ENCODE data around the gene RXRA.

The RXRA gene

GRCh38 chr9:134457321-134458206, 131.3 kb downstream of the RXRA start:
- no peak for DNase-seq

GRCh38 chr9:134458207-134459108, 132.2 kb downstream of the RXRA start:
- DNase-seq = no peak

- peak; percentile 92 for DNase-seq
Measured at GRCh38 chr9:134459164-134459563, 132.9 kb downstream of the RXRA start.

DNA sequence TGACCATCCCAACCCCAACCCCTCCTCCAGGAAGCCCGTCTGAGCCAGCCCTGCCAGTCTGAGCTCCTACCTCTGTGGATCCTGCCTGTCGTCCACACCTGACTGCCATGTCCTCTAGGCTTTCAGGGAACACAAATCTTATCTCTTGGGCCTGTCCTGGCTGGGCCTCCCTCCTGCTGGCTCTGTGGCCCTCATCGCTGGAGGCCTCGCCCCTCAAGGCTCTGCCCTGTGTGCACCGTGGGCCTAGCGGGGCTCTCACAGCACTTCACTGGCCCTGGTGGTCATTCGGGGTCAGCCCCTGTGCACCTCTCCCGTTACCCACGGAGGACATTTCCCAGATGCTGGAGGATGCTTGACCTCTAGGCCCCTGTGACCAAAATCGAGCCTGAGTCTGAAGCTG, 133.3 kb downstream of the RXRA start:
- DNase-seq = no peak

DNA sequence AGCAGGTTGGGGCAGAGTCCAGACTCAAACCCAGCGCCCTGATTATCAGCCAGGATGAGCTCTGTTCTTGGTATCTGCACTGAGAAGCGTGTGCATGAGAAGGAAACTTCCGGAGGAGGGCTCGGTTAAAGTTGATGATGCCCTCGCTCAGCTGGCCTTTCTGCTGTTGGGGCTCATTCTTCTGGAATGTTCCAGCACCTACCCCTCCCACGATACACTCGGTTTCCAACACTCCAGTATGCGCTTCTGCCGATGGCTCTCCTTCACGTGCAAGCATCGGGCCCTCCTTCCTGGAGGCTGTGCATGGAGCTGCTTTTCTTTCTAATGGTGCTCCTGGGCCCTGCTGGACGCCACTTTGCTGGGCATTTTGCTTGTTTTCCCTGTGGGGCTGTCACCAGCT, 134.0 kb downstream of the RXRA start:
- DNase-seq = no peak

DNA sequence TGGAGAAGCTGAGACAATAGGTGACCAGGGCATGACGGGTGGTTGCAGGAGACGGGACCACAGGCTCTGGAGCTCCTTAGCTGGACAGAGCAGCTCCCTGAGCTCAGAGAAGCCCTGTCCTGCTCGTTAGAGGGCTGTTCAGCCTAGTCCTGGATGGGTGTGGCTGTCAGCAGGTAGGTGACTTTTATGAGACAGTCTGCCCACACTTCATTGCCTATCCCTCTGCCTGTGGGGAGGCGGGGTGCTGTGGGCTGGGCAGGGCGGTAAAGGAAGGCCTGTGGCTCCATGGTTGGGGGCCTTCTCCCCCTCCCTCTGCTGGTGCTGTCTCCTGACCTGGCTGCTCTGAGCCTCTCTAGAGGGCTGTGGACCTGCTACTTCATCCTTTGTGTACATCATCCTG, 134.6 kb downstream of the RXRA start:
- no peak for DNase-seq

DNA sequence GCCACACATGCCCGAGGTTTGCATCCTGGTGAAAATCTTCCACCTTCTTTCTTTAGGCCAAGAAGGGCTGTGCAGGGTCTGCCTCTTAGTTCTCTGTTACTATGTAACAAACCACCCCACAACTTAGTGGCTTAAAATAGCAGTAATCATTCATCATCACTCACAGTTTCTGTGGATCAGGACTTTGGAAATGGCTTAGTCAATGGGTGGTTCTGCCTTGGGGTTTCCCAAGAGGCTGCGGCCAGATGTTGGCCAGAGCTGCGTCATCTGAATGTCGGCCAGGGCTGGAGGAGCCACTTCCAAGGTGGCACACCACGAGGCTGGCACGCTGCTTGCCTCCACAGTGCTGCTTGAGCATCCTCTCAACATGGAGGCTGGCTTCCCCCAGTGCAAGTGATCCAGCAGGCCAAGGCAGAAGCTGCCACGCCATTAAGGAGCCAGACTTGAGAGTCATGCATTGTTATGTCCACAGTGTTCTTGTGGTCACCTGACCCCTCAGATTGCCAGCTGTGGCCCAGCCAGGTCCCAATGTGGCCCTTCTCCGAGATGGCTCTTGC, 135.2 kb downstream of the RXRA start:
- peak; percentile 29 for DNase-seq

- no peak for DNase-seq
Measured at GRCh38 chr9:134462318-134462717, 136.1 kb downstream of the RXRA start.

- no peak for DNase-seq
Measured at GRCh38 chr9:134463280-134463679, 137.0 kb downstream of the RXRA start.

DNA sequence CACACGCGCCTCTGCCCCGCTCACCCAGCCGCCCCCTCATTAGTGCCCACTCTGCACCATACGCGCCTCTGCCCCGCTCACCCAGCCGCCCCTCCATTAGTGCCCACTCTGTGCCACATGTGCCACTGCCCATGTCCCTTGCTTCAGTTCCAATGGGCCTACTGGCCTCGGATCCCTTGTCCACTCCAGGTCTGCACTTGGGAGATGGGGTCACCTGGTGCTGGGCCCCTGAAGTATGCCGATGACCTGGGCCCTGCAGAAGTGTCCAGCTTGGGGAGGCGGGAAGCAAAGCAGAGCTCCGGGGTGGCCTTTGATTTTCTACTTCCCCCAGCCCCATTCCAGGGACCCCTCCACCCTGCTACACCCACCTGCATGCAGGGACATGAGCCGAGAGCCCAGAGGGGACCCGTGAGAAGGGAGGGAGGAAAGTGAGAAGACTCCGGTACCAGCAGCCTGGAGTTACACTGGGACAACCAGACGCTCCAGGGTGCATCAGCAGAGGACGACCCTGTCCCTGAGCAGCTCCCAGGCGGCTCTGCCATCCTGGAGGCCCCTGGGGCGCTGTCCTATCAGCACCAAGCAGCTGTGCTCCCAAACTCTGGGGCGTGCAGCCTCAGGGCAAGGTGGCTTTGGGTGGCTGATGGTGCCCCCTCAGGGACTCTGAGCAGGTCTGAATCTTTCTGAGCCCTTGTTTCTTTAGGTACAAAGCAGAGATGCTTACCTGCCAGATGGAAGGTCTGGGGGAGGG, 140.8 kb downstream of the RXRA start:
- no peak for DNase-seq

GRCh38 chr9:134468358-134468757, 142.1 kb downstream of the RXRA start:
- DNase-seq = no peak

GRCh38 chr9:134469041-134469875, 143.0 kb downstream of the RXRA start:
- no peak for DNase-seq

GRCh38 chr9:134472256-134472655, 146.0 kb downstream of the RXRA start:
- no peak for DNase-seq

DNA sequence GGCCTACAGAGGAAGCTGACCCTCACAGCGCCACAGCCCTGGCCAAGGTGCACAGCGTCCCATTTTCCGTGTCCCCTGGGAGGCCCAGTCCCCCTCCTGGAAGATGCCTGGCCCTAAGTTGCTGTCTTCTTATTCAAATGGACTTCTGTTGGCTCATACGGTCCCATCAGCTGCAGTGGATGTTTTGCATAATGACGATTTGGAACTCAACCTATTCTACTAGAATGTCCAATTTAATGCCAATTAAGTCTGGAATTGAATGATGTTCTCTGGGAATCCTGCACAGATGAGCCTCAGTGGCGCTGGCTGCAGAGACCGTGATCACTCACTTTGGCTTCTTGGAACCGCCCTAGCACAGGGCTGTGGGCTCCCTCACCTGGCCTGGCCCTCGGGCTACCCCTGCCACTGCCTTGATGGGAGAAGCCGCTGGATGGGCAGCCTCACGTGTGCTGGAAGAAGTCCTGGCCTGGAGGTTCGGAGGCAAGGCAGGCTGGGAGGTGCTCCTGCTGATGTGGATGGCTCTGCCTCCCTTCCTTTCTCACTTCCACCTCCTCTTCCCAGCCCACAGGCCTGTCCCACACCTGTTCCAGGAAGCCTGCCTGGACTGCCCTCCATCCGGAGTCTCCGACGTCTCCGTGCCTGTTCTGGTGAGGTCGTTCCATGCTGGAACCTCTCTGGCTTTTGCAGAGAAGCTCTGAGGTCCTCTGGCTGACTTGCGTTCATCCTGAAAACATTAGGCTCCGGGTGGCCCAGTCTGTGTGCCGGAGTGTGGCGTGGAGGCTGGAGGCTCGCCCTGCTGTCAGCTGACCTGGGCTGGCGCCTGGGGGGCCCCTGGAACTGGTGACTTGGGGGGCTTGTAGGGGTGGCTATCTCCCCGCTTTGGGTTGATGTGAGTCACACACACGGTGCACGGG, 147.1 kb downstream of the RXRA start:
- DNase-seq = no peak

DNA sequence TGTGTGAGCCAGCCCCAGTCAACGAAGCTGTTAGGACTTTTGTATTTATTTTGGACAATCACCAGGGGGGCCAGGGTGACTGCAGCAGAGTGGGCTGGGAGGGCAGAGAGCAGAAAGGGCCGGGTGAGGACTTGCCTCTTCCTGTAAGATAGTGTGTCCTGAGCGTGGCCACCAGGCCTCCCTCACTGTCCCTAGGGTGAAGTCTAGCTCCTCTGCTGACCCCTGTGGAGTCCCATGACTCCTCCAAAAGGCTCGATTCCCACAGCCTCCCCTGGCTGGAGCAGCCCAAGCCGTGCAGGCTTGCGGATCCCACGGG, 147.8 kb downstream of the RXRA start:
- no peak for DNase-seq

- DNase-seq = no peak
Measured at GRCh38 chr9:134475011-134475790, 148.9 kb downstream of the RXRA start.

DNA sequence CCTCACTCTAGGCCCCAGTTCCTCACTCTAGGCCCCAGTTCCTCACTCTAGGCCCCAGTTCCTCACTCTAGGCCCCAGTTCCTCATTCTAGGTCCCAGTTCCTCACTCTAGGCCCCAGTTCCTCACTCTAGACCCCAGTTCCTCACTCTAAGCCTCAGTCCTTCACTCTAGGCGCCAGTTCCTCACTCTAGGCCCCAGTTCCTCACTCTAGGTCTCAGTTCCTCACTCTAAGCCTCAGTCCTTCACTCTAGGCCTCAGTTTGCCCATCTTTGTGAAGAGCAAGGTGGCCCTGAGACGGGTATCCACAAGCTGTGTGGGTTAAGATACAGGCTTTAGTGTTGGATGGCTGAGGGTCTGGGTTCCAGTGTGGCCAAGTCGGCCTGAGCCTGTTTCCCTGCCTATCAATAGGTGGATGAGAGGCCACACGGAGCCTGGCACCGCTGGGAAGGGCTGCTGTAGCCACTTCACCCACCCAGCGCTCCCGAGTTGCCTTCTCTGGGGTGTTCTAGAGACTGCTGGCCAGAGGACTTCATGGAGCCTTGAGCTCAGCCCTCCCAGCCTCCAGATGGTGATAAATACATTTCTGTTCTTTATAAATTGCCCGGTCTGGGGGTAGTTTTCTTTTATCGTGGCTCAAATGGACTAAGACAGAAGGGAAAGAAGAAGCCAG, 150.2 kb downstream of the RXRA start:
- peak; percentile 33 for DNase-seq

DNA sequence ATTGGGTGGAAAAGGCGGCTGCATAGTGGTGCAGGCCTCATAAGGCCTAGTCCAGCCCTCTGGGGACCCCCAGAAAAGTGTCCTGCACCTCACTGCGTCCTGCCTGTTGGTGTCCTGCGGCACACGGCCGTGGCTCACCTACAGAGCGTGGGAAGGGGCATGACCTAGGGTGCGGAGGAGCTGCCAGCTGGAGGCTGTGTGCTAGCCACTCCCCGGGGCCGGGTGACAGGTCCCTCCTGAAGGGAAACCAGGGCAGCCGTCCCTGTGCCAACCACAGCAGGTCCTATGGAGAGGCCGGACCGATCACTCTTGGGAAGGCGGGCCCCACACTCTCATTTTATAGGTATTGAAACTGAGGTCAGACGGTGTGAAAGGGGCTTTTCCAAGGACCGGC, 150.7 kb downstream of the RXRA start:
- DNase-seq = no peak

- DNase-seq = no peak
Measured at GRCh38 chr9:134477342-134477925, 151.2 kb downstream of the RXRA start.
